HG03354 (cell line): ENCODE measurements around the gene DPP6.

Source experiments
- ATAC-seq: cut with Tn5 transposase; IDR thresholded peaks from one replicate; pipeline ENCODE4 v1.9.1; 2021; ENCODE audit warnings: mild to moderate bottlenecking; ENCODE audit not compliant: unreplicated experiment, poor library complexity, severe bottlenecking

The DPP6 gene

GRCh38 chr7:154906736-154907355 is 854.6 kb downstream of the DPP6 start:
- no peak for ATAC-seq

DNA sequence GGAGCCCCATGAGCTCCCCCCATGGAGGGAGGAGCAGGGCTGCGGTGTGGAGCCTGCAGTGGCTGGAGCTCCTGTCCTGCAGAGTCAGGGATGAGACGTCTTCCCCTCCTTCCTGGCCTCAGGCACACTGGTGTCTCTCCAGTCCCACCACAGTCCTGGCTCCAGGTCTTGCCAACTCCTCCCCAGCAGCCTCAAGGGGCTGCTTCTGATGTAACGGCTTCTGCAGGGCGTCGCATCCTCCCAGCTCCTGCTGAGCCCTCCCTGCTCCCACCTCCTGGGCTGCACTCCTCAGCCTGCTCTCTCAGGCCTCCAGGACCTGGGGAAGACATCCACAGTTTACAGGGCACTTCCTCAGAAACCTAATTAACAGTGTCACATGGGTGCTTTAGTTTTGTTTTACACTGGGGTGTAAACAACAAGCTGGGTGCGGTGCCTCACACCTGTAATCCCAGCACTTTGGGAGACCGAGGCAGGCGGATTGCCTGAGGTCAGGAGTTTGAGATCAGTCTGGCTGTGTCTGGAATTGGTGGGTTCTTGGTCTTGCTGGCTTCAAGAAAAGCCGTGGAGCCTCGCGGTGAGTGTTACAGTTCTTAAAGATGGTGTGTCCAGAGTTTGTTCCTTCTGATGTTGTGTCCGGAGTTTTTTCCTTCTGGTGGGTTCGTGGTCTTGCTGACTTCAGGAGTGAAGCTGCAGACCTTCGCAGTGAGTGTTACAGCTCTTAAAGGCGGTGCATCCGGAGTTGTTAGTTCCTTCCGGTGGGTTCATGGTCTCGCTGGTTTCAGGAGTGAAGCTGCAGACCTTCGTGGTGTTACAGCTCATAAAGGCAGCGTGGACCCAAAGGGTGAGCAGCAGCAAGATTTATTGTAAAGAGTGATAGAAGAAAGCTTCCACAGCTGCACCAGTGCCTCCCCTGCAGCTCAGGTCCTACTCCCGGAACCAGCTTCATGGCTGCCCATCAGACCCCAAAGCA is 855.7 kb downstream of the DPP6 start:
- no peak for ATAC-seq

GRCh38 chr7:154909241-154910105 is 857.3 kb downstream of the DPP6 start:
- no peak for ATAC-seq

DNA sequence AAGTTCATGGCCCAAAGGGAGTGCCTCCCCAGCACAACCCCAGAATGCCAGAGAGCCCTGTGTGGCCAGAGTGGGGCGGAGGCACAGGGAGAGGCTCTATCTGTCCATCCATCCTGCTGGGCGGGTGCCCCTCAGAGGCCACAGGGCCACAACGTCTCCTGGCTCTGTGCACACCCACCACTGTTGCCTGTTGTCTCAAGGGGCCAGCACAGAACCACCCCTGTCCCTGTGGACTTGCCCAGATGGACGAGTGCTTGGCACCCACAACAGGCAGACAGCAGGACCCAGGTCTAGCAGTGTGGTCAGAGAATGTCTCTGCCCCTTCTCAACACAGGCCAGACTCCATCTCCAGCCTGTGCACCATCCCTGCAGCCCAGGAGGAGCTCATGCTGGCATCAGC is 857.9 kb downstream of the DPP6 start:
- no peak for ATAC-seq

DNA sequence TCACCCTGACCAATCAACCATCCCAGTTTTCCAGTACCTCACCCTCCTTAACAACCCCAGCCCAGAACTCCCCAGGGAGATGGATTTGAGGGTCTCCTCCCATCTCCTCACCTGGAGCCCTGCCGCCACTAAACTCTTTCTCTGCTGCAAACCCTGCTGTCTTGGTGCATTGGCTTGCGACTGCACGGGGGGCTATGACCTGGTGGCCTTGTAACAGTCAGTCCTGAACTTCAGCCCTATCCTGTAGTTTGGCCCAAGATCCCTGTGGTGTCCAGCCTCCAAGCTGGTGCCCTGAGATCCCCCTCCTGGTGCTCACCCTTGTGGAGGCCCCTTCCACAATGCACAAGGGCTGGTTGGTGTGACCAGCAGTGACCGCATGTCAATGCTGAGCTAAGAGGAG is 858.8 kb downstream of the DPP6 start:
- no peak for ATAC-seq

GRCh38 chr7:154911411-154911810 is 859.2 kb downstream of the DPP6 start:
- ATAC-seq = no peak

DNA sequence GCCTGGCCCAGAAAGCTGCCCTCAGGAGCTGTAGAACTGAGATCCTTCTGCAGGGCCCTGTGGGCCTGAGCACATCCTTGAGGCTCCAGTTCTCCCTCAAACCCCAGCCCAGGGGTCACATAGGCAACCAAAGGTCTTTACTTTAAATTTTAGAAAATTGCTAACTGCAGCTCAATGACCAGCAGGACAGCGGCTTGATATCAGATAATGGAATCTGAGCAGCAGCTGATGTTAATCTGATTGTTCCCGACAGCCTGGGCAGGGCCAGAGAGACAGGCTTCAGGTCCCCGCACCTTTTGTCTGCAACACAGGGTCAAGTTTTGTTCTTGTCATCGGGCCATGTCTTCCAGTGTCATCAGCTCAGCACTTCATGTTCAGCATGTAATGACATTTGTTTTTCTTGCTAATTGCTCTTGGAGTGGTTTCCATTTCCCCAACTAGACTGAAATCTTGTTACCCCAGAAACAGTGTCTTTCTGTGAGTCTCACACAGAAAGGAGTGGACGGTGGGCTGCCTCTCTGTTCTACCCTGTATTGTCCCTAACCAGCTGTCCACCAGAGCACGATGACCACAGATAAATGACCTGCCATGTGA is 859.8 kb downstream of the DPP6 start:
- ATAC-seq = no peak

- ATAC-seq = no peak
Measured at GRCh38 chr7:154912871-154913637, 860.9 kb downstream of the DPP6 start.

DNA sequence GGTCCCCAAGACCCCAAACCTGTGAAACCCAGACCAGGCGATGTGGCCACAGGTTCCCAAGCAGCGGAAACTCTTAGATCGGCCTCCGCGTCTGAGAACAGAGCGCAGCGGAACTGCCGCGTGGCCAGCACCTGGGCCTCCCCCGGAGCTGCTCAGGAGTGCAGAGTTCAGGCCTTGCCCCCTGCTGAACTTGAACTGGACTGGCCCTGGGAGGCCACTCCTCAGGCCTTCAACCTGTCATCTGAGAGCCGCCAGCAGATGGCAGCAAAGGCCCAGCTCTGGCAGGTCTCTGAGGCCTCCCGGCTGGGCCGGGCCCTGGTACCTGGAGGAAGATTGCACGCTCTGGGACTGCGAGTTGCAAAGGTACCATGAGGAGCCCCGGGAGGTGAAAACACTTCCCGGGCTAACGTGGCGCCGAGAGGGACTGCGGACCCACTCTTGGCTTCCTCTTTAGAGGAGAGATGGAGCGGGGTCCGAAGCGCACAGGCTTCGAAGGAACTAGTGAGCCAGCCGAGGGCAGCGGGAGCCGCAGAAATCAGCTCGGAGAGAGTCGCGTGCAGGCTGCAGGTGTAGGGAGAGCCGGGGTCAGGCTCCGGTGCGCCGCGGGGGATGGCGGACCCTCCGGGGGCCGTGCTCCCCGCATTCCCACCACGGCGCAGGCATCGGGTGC is 861.6 kb downstream of the DPP6 start:
- peak; percentile 98 for ATAC-seq

DNA sequence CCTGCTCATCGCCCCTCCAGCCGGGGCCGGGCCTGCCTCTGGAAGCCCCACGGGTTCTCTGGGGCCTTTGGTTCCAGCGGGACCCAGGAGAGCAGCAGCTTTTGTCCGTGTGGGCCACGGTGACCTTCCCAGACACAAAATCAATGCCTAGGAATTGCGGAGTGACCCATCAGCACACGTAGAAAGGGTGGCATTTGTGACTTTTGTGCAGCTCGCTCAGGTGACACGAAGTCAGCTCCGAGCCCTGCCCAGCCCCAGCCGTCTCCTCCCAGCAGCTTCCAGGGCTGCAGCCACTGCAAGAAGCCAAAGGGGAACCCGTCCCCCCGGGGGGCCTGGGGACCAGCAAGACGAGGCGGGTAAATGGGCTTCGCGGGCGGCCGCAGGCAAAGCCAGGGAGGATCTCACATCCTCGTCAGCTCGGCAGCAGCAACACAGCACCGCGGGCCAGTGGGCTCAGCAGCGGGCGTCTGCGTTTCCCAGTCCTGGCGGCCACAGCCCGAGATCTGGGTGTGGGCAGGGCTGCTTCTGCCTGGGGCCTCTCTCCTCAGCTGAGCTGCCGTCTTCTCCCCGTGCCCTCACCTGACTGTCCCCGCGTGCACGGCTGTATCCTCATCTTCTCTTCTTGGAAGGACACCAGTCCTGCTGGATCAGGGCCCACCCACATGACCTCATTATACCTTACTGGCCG is 862.3 kb downstream of the DPP6 start:
- ATAC-seq = peak; percentile 21

- ATAC-seq = no peak
Measured at GRCh38 chr7:154914996-154915380, 862.8 kb downstream of the DPP6 start.

DNA sequence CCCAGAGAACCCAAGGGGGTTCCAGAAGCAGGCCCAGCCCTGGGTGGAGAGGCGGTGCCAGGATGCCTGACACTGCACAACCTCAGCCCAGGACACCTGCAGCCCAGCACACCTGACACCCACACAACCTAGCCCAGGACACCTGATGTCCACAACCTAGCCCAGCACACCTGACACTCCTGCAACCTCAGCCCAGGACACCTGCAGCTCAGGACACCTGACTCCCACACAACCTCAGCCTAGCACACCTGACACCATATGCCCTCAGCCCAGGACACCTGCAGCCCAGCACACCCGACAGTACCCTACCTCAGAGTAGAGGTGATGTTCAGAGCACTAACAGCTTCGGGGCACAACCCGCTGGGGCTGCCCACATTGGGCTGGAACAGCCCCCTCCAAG is 863.4 kb downstream of the DPP6 start:
- ATAC-seq = no peak

DNA sequence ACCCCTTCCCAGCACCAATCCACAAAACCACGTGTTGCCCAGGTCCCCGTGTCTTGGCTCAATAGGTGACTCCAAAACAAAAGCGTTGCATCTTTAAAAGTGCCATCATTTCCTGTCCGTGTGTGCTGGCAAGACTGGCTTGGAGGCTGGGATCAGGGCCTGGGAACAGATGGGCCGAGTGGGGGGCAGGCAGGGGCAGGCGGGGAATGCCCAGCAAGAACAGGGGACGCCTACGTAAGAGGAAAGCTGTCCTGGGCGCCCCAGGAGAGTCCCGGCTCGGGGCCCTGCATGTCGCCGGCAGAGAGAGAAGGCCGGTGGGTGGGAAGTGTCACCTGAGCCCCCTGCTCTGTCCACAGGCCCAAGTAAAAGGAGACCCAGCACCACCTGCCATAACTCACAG is 864.2 kb downstream of the DPP6 start:
- ATAC-seq = no peak

DNA sequence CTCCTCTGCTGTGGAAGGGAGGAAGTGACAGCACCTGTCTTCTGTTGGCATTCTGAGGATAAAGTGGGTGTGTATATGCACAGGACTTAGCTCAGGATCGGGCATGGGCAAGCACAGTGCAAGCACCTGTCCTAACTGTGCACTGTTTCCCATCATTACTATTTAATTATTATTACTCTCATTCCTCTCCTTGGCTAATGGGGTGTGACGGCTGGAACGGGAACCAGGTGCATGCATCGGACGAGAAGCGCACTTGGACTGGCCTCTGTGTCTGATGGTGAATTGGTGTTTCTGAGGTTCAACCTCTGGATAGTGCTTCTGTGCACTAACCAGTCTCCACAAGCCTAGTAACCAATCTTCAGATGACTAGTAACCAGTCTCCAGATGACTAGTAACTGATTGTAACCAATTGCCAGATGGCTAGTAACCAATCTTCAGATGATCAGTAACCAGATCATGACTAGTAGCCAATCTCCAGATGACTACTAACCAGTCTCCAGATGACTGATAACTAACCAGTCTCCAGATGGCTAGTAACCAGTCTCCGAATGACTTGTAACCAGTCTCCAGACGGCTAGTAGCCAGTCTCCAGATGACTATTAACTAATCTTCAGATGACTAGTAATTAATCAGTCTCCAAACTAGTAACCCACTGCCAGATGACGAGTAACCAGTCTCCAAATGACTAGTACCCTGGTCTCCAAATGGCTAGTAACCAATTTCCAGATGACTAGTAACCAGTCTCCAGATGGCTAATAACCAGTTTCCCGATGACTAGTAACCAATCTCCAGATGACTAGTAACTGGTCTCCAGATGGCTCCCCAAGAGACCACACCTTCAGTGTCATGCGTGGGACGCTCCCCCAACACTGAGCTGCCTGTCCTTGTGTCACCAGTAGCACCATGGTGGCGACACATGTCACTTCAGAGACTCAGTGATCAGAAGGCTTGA is 864.9 kb downstream of the DPP6 start:
- ATAC-seq = no peak

- ATAC-seq = no peak
Measured at GRCh38 chr7:154917808-154918160, 865.6 kb downstream of the DPP6 start.

DNA sequence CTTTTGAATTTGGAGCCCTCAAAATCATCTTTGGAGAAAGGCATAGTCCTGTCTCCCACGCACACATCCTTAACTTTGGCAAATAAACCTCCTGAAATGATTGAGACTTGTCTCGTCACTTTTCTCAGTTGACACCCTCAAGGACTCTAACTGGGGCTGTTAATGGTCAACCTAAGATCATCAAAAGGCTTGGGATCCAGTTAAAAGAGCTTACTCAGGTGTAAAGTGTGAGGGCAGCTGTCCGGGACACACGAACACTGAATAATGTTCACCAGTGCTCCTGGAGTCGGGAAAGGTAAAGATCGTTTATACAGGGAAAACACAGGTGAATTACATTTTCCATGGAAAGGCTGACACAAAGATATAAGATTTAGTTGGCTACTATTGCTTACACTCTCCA is 866.1 kb downstream of the DPP6 start:
- ATAC-seq = no peak

DNA sequence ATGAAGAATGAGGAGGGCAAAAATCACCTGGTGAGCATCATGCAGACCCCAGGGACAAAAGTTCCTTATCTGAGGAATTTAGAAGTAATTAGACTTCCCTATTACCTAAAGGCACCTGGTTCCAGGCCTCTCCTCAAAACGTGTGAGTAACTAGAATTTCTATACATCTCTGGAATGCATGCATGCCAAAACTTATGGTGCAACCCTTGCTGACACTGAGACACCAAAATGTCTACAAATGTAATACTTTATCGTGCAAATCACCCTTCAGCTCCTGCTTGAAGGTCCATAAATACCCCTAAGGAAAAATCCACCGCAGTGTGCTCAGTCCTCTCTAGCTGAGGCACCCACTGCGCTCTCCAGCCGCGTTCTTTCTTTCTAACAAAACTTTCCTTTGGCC is 866.5 kb downstream of the DPP6 start:
- ATAC-seq = no peak
